ENCODE data around the gene NSMF. TPM values are rescaled to one million over a fixed set of nuclear protein-coding genes. Genes with fewer than 3 reads are reported as not detected.

NSMF gene
- polyA plus RNA-seq, 1 experiment = 35.7 TPM

GRCh38 chr9:137446851-137447471, 12.2 kb downstream of the NSMF start:
- H3K4me3 ChIP-seq (ENCODE audit: low read depth, low read length) = no peak overlapping the region
- DNase-seq (ENCODE audit: low read depth) = no peak
- H3K27me3 ChIP-seq (ENCODE audit: control insufficient read depth, insufficient read depth, low read length) = no peaks in the 10 kb centered on the region
- CTCF ChIA-PET = interaction anchor here (0.8 to 1.7 kb wide), 3 partner anchors 16 to 164 kb away, joined by 3 to 8 read pairs (median 5); partner anchors contain the start of gene EXD3
- no peak for TF ChIP-seq CTCF (IDR thresholded peaks at IDR 0.05; ENCODE audit: insufficient read depth, low read depth, low read length)
- peaks cover 10% of the 10 kb centered on the region for H3K36me3 ChIP-seq (ENCODE audit: control insufficient read depth, insufficient read depth, low read length)
- POLR2A ChIA-PET = no interaction called here

GRCh38 chr9:137445930-137446431, 13.2 kb downstream of the NSMF start:
- DNase-seq (ENCODE audit: low read depth) = no peak
- TF ChIP-seq CTCF (IDR thresholded peaks at IDR 0.05; ENCODE audit: insufficient read depth, low read depth, low read length) = no peak
- Histone ChIP-seq H3K4me3 (ENCODE audit: low read depth, low read length) (no peak overlapping the region), H3K36me3 (ENCODE audit: control insufficient read depth, insufficient read depth, low read length) (peaks cover 10% of the 10 kb centered on the region), H3K27me3 (ENCODE audit: control insufficient read depth, insufficient read depth, low read length) (no peaks in the 10 kb centered on the region)
- POLR2A ChIA-PET = no interaction called here
- CTCF ChIA-PET = interaction anchor here (0.7 to 2.9 kb wide), 13 partner anchors 9 to 169 kb away, joined by 3 to 13 read pairs (median 4); partner anchors contain the start of genes EXD3, NOXA1, NRARP and NSMF

GRCh38 chr9:137445275-137445807, 13.8 kb downstream of the NSMF start:
- H3K36me3 ChIP-seq (ENCODE audit: control insufficient read depth, insufficient read depth, low read length) = peaks cover 10% of the 10 kb centered on the region
- H3K4me3 ChIP-seq (ENCODE audit: low read depth, low read length) = no peak overlapping the region
- peak; percentile 31 for DNase-seq (ENCODE audit: low read depth)
- ChIA-PET POLR2A (no interaction called here), CTCF (interaction anchor here (0.7 to 2.9 kb wide), 15 partner anchors 8 to 211 kb away, joined by 3 to 13 read pairs (median 4); partner anchors contain the start of genes EXD3, NOXA1, NRARP and NSMF)
- peak; percentile 91 for TF ChIP-seq CTCF (IDR thresholded peaks at IDR 0.05; ENCODE audit: insufficient read depth, low read depth, low read length)
- H3K27me3 ChIP-seq (ENCODE audit: control insufficient read depth, insufficient read depth, low read length) = no peaks in the 10 kb centered on the region

- ChIA-PET POLR2A (no interaction called here), CTCF (interaction anchor here (1.0 to 3.6 kb wide), 9 partner anchors 8 to 210 kb away, joined by 3 to 27 read pairs (median 4); partner anchors contain the start of genes EXD3, NOXA1 and NRARP)
- Histone ChIP-seq H3K36me3 (ENCODE audit: control insufficient read depth, insufficient read depth, low read length) (peaks cover 4% of the 10 kb centered on the region), H3K4me3 (ENCODE audit: low read depth, low read length) (no peak overlapping the region), H3K27me3 (ENCODE audit: control insufficient read depth, insufficient read depth, low read length) (no peaks in the 10 kb centered on the region)
- TF ChIP-seq CTCF (IDR thresholded peaks at IDR 0.05; ENCODE audit: insufficient read depth, low read depth, low read length) = no peak
- no peak for DNase-seq (ENCODE audit: low read depth)
These were observed 14.9 kb downstream of the NSMF start for GRCh38 chr9:137444106-137444790.

- ChIA-PET POLR2A (interaction anchor here (0.6 kb wide), 1 partner anchor 253 kb away, joined by 6 read pairs; no protein-coding TSS in a partner anchor), CTCF (interaction anchor here (0.7 to 3.6 kb wide), 2 partner anchors 18 to 57 kb away, joined by 3 to 27 read pairs; partner anchors contain the start of genes EXD3 and NOXA1)
- no peak for DNase-seq (ENCODE audit: low read depth)
- no peak for TF ChIP-seq CTCF (IDR thresholded peaks at IDR 0.05; ENCODE audit: insufficient read depth, low read depth, low read length)
- no peaks in the 10 kb centered on the region for H3K27me3 ChIP-seq (ENCODE audit: control insufficient read depth, insufficient read depth, low read length)
- H3K4me3 ChIP-seq (ENCODE audit: low read depth, low read length) = no peak overlapping the region
- no peaks in the 10 kb centered on the region for H3K36me3 ChIP-seq (ENCODE audit: control insufficient read depth, insufficient read depth, low read length)
These were observed 17.2 kb downstream of the NSMF start for GRCh38 chr9:137441935-137442321.
